GM19193 (cell line): ENCODE data around the gene CNTNAP5.

Experiments used
- POLR2A ChIP-seq: IDR thresholded peaks from 4 replicates; pipeline ENCODE4 v1.6.1; 2011; ENCODE audit not compliant: insufficient read depth, insufficient read length; ENCODE audit errors: extremely low read depth

CNTNAP5 gene

GRCh38 chr2:124693156-124693555 is 668.1 kb downstream of the CNTNAP5 start:
- no peak for TF ChIP-seq POLR2A

DNA sequence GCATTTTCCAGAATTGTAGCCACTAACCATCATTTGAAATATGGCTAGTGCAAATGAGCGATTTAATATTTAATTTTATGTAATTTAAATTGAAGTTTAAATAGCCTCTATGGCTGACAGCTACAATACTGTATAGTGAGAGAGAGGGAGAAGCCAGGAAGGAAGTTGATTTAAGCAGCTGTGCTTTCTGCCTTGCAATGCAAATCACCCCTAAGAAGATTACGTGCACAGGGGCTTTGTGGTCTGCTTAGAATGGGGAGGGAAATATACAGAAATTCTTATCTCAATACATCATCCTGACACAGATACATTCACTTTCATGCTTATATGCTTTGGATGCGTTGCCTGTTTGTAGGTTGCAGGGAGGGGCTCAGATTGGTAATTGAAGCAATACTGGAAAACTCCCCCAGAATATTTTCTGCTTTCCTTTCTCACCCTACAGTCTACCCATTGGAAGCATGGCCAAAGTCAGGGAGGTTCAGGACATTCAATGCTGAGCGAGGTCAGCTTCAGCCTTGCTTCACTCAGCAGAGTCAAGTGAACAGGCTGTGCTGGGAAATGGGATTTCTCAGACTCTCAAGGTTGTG is 674.0 kb downstream of the CNTNAP5 start:
- no peak for TF ChIP-seq POLR2A

DNA sequence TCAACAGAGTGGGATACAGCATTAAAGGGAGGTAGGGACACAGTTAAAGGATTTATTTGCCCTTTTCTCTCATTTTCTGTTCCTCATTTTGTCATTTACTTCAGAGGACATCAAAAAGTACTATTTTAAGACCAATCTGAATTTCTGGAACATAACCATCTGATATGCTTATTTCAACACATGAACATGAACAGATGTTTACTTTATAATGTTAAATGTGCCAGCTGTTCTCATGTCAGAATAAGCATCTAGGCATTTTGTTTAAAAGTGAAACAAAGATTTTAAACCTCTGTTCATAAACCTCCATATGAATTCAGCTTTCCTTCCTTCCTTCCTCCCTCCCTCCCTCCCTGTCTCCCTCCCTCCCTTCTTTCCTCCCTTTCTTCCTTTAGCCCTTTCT is 677.7 kb downstream of the CNTNAP5 start:
- TF ChIP-seq POLR2A: no peak

DNA sequence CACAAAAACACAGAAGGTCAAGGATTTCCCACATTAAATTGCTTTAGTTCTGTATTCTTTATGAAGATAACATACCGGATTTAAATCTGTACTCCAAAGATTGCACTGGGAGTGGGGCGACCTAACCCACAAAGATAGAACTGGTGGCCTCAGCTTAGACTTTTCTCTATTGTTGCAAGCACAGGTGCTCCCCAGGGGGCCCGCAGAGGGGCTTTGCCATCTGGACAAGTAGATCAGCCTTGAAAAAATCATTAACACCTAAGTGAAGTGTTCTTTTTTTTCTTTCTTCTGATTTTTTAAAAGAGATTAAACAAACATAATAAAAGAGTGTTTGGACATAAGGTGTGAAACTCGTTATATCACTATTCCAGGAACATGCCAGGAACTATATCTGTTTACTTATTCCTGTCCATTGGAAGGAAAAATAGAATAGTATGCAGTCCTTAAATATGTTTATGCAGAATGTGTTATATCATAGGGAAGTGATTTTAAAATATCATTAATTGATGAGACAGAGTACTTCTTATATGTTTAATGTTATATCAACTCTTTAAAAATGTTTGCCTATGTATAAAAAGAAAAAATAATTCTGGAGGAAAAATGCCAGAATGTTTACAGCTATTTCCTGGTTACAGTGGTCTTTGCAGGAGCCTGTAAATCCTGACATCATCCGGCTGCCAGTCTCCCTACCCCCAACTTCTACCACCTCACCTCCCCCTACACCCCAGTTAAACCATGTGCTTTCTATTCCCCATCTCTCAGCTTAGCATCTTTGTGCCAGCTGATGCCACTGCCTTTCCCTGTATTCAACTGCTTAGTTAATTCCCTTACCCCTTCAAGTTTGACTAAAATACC is 679.2 kb downstream of the CNTNAP5 start:
- TF ChIP-seq POLR2A: no peak

GRCh38 chr2:124708661-124709060 is 683.6 kb downstream of the CNTNAP5 start:
- TF ChIP-seq POLR2A: no peak

DNA sequence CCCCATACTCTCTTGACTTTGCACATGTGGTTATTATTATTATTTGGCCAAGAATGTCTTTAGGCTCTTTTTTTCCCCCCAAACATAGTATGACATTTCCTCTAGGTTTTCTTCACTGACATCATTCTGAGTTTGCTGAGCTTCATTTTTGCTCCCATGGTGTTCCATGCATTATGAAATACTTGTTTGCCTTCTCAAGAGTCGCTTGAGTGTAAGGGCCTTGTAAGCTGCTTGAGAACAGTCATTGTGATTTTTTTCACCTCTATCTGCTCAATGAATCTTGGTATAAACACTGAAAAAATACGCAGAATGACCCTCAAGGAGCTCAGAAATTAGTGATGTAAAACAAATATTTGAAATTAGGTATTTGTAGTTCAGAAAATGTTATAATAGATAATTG is 688.9 kb downstream of the CNTNAP5 start:
- no peak for TF ChIP-seq POLR2A

GRCh38 chr2:124725187-124725586 is 700.1 kb downstream of the CNTNAP5 start:
- no peak for TF ChIP-seq POLR2A

DNA sequence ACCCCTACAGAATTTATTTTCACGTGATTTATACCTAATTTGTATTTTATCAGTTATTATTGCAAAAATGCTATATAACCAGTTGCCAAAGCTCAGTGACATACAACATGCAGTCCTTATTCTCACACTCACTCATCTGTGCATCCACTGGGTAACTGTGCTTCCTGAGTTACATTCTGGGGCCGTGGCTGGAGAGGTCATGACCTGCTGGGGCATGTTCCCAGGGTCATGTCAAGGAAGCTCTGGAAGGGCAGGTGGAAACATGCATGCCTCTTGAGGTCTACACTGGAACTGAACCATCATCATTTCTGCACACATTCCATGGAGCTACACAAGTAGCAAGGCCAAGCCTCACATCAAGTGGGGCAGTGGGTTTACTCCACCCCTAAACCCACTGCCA is 715.5 kb downstream of the CNTNAP5 start:
- no peak for TF ChIP-seq POLR2A

DNA sequence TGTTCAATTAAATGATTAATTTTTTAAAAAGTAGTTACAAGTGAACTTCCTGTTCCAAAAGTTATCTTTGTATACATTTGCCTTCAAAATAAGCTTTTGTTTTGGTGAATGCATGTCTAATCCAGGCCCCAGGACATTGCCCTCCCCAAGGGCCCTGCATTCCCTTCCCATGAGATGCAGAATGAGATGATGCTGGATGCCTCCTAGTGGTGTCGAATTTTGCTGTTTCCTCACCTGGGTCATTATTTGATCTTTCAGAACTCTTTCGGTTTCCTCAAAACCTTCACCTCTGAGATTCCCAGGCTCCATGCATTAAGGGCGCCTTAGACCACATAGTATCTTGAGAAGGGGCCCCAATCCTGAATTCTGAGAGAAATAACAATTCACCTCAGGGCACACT is 728.8 kb downstream of the CNTNAP5 start:
- TF ChIP-seq POLR2A: no peak

DNA sequence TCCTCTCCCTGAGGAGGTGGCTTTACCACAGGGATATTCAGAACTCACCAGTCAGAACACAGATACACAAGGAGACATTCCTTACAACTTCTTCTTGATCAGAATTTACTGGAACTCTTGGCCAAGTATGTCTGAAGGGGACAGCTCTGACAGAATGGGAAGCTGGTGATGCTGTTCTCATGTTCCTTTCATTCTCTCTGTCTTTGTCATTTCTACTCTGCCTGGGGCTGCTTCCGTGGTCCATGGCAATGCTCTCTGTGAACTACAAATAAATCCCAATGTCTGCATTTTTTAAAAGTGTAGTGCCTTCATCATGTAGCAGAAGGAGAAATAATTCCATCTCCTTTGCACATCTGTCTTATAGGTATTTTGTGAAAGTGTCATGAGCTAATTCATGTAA is 730.3 kb downstream of the CNTNAP5 start:
- TF ChIP-seq POLR2A: no peak

DNA sequence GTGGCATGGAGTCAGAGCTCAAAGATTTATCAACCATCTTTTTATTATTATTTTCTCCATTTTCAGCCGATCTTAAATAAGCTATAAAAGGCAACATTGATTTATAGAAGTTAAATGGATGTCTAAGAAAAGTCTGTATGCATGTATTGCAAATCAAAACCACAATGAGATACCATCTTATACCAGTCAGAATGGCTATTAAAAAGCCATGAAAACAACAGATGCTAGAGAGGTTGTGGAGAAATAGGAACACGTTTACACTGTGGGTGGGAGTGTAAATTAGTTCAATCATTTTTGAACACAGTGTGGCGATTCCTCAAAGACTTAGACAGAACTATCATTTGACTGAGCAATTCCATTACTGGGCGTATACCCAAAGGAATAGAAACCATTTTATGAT is 731.0 kb downstream of the CNTNAP5 start:
- TF ChIP-seq POLR2A: no peak

DNA sequence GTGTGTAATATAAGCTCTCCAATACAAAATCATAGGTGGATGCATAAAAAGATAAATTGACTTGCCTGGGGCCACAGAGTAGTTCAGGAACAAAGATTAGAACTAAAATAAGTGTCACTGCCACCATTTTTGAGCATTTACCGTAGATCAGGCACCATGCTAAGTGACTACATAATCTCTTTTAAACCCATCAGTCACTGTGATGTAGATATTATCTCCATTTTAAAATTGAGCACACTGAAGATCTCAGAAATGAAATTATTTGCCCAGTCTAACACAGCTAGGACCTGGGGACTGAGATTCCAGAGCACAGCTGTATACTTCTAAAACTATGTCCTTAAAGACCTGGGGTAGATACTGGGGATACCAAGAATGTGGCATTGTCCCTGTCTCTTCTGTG is 737.3 kb downstream of the CNTNAP5 start:
- no peak for TF ChIP-seq POLR2A

- TF ChIP-seq POLR2A: no peak
Observed at GRCh38 chr2:124763611-124764010, 738.5 kb downstream of the CNTNAP5 start.

DNA sequence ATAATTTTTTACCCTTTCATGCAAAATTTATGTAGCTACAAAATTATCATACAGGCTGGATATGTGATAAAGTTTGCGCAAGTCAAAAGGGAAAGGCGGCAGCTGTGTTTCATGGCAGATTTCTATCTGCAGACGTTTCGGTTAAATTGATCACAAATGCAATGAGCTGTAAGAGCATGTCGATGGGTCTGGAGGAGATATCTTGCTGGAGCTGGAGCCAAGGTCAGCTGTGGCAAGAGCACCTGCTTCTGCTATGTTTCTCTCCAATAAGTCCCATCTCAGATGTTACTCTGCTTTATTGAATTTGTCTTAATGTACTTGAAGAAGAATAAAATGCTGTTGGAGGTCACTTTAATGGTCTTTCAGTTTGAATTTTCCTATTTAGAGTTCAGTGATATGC is 749.7 kb downstream of the CNTNAP5 start:
- TF ChIP-seq POLR2A: no peak

DNA sequence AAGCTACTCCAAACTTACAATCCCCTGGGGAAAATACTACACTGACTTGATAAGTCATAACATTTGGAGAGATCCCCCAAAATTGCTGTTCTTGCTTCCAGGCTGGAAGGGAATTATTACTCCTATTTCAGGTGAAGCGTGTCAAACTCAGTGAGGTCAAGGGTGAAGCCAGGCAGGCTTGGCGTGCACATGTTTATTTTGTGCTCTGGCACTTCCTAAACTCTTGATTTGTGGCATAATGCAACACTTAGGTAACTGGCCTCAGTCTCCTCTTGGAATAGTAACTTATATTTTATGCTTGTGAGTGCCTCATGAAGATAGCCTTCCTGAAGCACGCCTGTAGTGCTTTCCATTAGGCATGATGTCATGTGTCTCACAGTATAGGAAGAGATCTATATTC is 751.2 kb downstream of the CNTNAP5 start:
- TF ChIP-seq POLR2A: no peak

DNA sequence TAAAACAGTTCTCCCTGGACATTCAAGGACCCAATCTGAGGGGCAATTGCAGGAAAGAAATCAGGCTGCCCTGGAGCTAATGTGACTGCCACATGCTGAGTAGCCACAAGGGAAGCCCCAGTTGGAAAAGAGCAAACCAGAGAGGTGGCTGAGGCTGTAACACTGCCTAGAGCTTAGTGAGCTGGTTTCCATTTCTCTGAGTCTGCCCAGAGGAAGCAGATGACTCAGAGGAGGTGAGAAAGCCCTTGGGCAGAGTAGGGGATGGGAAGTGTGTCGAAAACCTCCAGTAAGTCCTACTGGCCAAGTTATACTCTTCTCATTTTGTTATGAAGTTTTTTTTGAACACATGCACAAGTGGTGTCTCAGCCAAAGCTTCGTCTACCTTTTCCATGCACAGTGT is 753.0 kb downstream of the CNTNAP5 start:
- TF ChIP-seq POLR2A: no peak
